SK-N-SH (cell line): ENCODE results near the gene NID1. TPM values are rescaled to one million over a fixed set of nuclear protein-coding genes. Genes with fewer than 3 reads are reported as not detected.

Experiments used
- CTCF ChIA-PET: fragments of 300-600, 350-600 bp; formaldehyde crosslinking; extraction: SDS; loops from one replicate; lab custom pipeline; 2021; lab: Yijun Ruan, JAX
- POLR2A ChIA-PET: fragments of 350-600 bp; sonication (Branson Sonifier 250); formaldehyde crosslinking; extraction: SDS; loops from one replicate; lab custom pipeline; 2020; ENCODE audit warnings: antibody characterized with exemption, inconsistent platforms; lab: Yijun Ruan, JAX
- DNase-seq: peaks from one replicate; pipeline ENCODE4 v3.0.0; 2012
- H2AFZ ChIP-seq: fragments of 200-600 bp; sonication (generic); 2 replicates; pipeline ENCODE4 v1.8.1; 2016; ENCODE audit warnings: antibody characterized with exemption, mild to moderate bottlenecking, low read depth
- H3F3A ChIP-seq: fragments of 200-600 bp; sonication (generic); replicated peaks from 2 replicates; pipeline ENCODE3; 2016; ENCODE audit warnings: antibody characterized with exemption, mild to moderate bottlenecking; ENCODE audit not compliant: insufficient read depth
- H3K27ac ChIP-seq, 2 experiments: fragments of 200-500 bp in 1 of 2; fragments of 200-600 bp in 1 of 2; sonication (Bioruptor generic) in 1 of 2; sonication (generic), shearing (Covaris generic) in 1 of 2; 2 replicates each; pipeline versions ENCODE4 v1.5.1 to v1.6.1; 2014 to 2016; ENCODE audit warnings: low read depth in 2 of 2, inconsistent platforms in 1 of 2, low read length in 1 of 2, mild to moderate bottlenecking in 1 of 2, mixed read lengths in 1 of 2
- H3K27me3 ChIP-seq: fragments of 200-600 bp; sonication (generic), shearing (Covaris generic); 2 replicates; pipeline ENCODE4 v1.6.1; 2016; ENCODE audit warnings: mixed run types; ENCODE audit not compliant: insufficient read depth
- H3K36me3 ChIP-seq, 2 experiments: fragments of 200-500 bp in 1 of 2; fragments of 200-600 bp in 1 of 2; sonication (Bioruptor generic) in 1 of 2; sonication (generic) in 1 of 2; replicated peaks in 1 of 2; 2 replicates each; pipeline versions ENCODE3 to v1.5.1; 2014 to 2016; ENCODE audit warnings: low read length in 1 of 2, mild to moderate bottlenecking in 1 of 2; ENCODE audit not compliant: insufficient read depth in 2 of 2, control insufficient read depth in 1 of 2
- H3K4me1 ChIP-seq, 2 experiments: fragments of 200-500 bp in 1 of 2; fragments of 200-600 bp in 1 of 2; sonication (Bioruptor generic) in 1 of 2; sonication (generic), shearing (Covaris generic) in 1 of 2; 2 replicates each; pipeline versions ENCODE4 v1.5.1 to v1.6.1; 2014 to 2016; ENCODE audit warnings: low read depth in 1 of 2, low read length in 1 of 2, mixed run types in 1 of 2; ENCODE audit not compliant: insufficient read depth in 2 of 2, control insufficient read depth in 1 of 2
- H3K4me2 ChIP-seq: fragments of 200-600 bp; sonication (generic), shearing (Covaris generic); 2 replicates; pipeline ENCODE4 v1.6.1; 2017; ENCODE audit warnings: mixed run types
- H3K4me3 ChIP-seq, 2 experiments: fragments of 200-500 bp in 1 of 2; fragments of 200-600 bp in 1 of 2; sonication (Bioruptor generic) in 1 of 2; sonication (generic), shearing (Covaris generic) in 1 of 2; 2 replicates each; pipeline versions ENCODE4 v1.5.1 to v1.8.1; 2014 to 2016; ENCODE audit warnings: low read depth in 2 of 2, inconsistent platforms in 1 of 2, low read length in 1 of 2, mild to moderate bottlenecking in 1 of 2, mixed read lengths in 1 of 2, moderate library complexity in 1 of 2
- H3K79me2 ChIP-seq: fragments of 200-600 bp; sonication (generic); 2 replicates; pipeline ENCODE4 v1.8.1; 2017; ENCODE audit warnings: mild to moderate bottlenecking; ENCODE audit not compliant: insufficient read depth
- H3K9ac ChIP-seq: fragments of 200-600 bp; sonication (generic); 2 replicates; pipeline ENCODE4 v1.6.1; 2017; ENCODE audit warnings: mixed run types
- H3K9me2 ChIP-seq: fragments of 200-600 bp; sonication (generic); 2 replicates; pipeline ENCODE4 v1.6.1; 2017; ENCODE audit warnings: mixed run types
- H3K9me3 ChIP-seq: fragments of 200-600 bp; sonication (generic); 2 replicates; pipeline ENCODE4 v1.6.1; 2017; ENCODE audit warnings: mixed run types, mild to moderate bottlenecking, moderate library complexity
- H4K20me1 ChIP-seq: fragments of 200-600 bp; sonication (generic); 2 replicates; pipeline ENCODE4 v1.6.1; 2017; ENCODE audit warnings: mild to moderate bottlenecking, mixed run types; ENCODE audit not compliant: insufficient read depth
- ELF1 ChIP-seq: IDR thresholded peaks from 2 replicates; pipeline ENCODE4 v1.4.0; 2012
- EP300 ChIP-seq, 2 experiments: IDR thresholded peaks; 2 replicates each; pipeline versions ENCODE4 v1.4.0 to v1.6.1; 2012; ENCODE audit warnings: borderline replicate concordance in 1 of 2, low read depth in 1 of 2, low read length in 1 of 2
- EZH2phosphoT487 ChIP-seq: fragments of 200-600 bp; sonication (generic); IDR thresholded peaks from 2 replicates; pipeline ENCODE4 v1.6.1; 2017; ENCODE audit warnings: low read depth, mixed run types, mild to moderate bottlenecking, antibody characterized with exemption, moderate library complexity, borderline replicate concordance
- FOSL2 ChIP-seq: IDR thresholded peaks from 2 replicates; pipeline ENCODE4 v1.4.0; 2012; ENCODE audit warnings: low read depth, mild to moderate bottlenecking, moderate library complexity, borderline replicate concordance
- FOXJ3 ChIP-seq: sonication (generic); formaldehyde crosslinking; IDR thresholded peaks from 2 replicates; pipeline ENCODE4 v1.5.1; 2020; ENCODE audit warnings: mild to moderate bottlenecking, missing genetic modification reagents
- FOXM1 ChIP-seq: IDR thresholded peaks from 2 replicates; pipeline ENCODE4 v1.4.0; 2012; ENCODE audit warnings: low read depth, mild to moderate bottlenecking
- GATA2 ChIP-seq: sonication (generic); formaldehyde crosslinking; IDR thresholded peaks from 2 replicates; pipeline ENCODE4 v1.5.0; 2020; ENCODE audit warnings: mild to moderate bottlenecking, missing genetic modification reagents
- JUND ChIP-seq: IDR thresholded peaks from 2 replicates; pipeline ENCODE4 v1.4.0; 2012
- MEF2A ChIP-seq: IDR thresholded peaks from 2 replicates; pipeline ENCODE4 v1.4.0; 2012; ENCODE audit warnings: low read depth, borderline replicate concordance
- NFIC ChIP-seq: IDR thresholded peaks from 2 replicates; pipeline ENCODE4 v1.4.0; 2012; ENCODE audit warnings: borderline replicate concordance
- NRF1 ChIP-seq: IDR thresholded peaks from 2 replicates; pipeline ENCODE4 v1.6.1; 2012; ENCODE audit warnings: low read depth, mild to moderate bottlenecking, low read length
- RAD21 ChIP-seq: IDR thresholded peaks from 2 replicates; pipeline ENCODE4 v1.6.1; 2012; ENCODE audit warnings: mild to moderate bottlenecking, low read length
- RCOR1 ChIP-seq: fragments of 150-350 bp; IDR thresholded peaks from 2 replicates; pipeline ENCODE4 v1.6.1; 2017; ENCODE audit warnings: antibody characterized with exemption, low read length
- RFX5 ChIP-seq: IDR thresholded peaks from 2 replicates; pipeline ENCODE4 v1.6.1; 2012; ENCODE audit warnings: mild to moderate bottlenecking, improper control_type of control experiment, low read length
- SIN3A ChIP-seq: IDR thresholded peaks from 2 replicates; pipeline ENCODE4 v1.6.1; 2012; ENCODE audit warnings: low read depth, mild to moderate bottlenecking, low read length, moderate library complexity, borderline replicate concordance
- TEAD4 ChIP-seq: IDR thresholded peaks from 2 replicates; pipeline ENCODE4 v1.4.0; 2012; ENCODE audit warnings: mild to moderate bottlenecking, borderline replicate concordance; ENCODE audit not compliant: insufficient read depth
- WGBS: methylation state at CpG from one replicate; pipeline ENCODE4 v1.1.6; 2017; ENCODE audit warnings: low lambda C conversion rate; 5-methylcytosine and 5-hydroxymethylcytosine counted together
- polyA plus RNA-seq, 3 experiments: library from polyadenylated mRNA; depleted of rRNA; stranded (reverse); fragments of >200 nt; gene quantifications; 2 replicates each; pipeline ENCODE4 v1.2.3, GENCODE V29; 2012
- TF ChIP-seq, protein P1 (sequence below): fragments of 200-600 bp; sonication (generic); IDR thresholded peaks from 2 replicates; pipeline ENCODE4 v1.6.1; 2017; ENCODE audit warnings: antibody characterized with exemption, mild to moderate bottlenecking, moderate library complexity
- TF ChIP-seq, protein P2 (sequence below): IDR thresholded peaks from 2 replicates; pipeline ENCODE4 v1.4.0; 2012; ENCODE audit warnings: low read depth, borderline replicate concordance
- TF ChIP-seq, protein P3 (sequence below): IDR thresholded peaks from 2 replicates; pipeline ENCODE4; 2012
- TF ChIP-seq, protein P4 (sequence below): IDR thresholded peaks from 2 replicates; pipeline ENCODE4 v1.4.0; 2012; ENCODE audit warnings: low read depth, borderline replicate concordance

Gene NID1
- polyA plus RNA-seq, 1 of the 3 experiments (the other 2 are of a cell fraction), result 74.3 TPM

DNA sequence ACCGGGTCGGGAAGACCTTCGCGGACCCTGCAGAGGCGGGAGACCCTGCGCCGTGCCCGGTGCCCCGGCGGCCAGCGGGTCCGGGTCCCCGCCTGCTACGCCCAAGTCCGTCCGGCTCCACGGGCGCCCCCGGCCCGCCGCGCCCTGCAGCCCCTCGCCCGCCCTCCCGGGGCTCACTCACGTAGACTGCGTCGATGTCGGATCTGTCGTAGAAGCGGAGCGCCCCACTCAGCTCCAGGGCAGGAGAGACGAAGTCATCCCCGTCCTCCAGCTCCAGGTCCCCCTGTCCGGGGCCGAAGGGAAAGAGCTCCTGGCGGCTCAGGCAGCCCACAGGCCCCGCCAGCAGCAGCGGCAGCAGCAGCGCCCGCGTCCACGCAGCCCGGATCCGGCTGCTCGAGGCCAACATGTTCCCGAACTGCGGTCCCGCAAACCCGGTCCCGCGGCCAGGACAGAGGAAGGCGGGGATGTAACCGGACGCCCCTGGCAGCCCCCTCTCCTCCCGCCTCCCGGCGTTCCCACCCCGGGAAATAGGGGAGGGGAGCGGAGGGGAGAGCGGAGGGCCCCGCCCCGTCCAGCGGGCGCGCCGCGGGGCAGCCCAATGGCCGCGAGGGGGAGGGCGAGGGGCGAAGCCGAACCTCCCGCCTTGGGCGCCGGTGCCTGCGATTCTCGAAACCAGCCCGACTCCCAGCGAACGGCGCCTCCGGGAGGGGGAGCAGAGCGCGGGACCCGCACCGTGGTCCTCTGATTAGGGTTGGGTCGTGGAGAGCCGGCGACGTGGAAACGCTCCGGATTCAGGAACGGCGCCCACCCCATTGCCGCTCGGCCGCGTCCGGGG lies at the start of gene NID1 (continued):
- TF ChIP-seq RCOR1 (no peak), RFX5 (no peak), SIN3A (no peak), RAD21 (no peak), GATA2 (no peak), FOXJ3 (CRISPR knock-in tag) (no peak), JUND (no peak), NRF1 (no peak), FOSL2 (no peak; the same call in 1 of the 2 replicates), EZH2phosphoT487 (no peak), EP300 (IDR thresholded peaks at IDR 0.05; ENCODE audit: borderline replicate concordance in 1 of 2, low read depth in 1 of 2, low read length in 1 of 2) (0 out of 4 replicates have a peak, but pooled peaks of 1 of the 2 experiments have one; percentile 24), ELF1 (0 out of 2 replicates have a peak, but pooled peaks have one; percentile 37)
- TF ChIP-seq, protein P1, sequence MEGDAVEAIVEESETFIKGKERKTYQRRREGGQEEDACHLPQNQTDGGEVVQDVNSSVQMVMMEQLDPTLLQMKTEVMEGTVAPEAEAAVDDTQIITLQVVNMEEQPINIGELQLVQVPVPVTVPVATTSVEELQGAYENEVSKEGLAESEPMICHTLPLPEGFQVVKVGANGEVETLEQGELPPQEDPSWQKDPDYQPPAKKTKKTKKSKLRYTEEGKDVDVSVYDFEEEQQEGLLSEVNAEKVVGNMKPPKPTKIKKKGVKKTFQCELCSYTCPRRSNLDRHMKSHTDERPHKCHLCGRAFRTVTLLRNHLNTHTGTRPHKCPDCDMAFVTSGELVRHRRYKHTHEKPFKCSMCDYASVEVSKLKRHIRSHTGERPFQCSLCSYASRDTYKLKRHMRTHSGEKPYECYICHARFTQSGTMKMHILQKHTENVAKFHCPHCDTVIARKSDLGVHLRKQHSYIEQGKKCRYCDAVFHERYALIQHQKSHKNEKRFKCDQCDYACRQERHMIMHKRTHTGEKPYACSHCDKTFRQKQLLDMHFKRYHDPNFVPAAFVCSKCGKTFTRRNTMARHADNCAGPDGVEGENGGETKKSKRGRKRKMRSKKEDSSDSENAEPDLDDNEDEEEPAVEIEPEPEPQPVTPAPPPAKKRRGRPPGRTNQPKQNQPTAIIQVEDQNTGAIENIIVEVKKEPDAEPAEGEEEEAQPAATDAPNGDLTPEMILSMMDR, result peak; percentile 18; the same call in 1 of the 2 replicates
- TF ChIP-seq, protein P2, sequence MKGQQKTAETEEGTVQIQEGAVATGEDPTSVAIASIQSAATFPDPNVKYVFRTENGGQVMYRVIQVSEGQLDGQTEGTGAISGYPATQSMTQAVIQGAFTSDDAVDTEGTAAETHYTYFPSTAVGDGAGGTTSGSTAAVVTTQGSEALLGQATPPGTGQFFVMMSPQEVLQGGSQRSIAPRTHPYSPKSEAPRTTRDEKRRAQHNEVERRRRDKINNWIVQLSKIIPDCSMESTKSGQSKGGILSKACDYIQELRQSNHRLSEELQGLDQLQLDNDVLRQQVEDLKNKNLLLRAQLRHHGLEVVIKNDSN, result no peak
- TF ChIP-seq, protein P3, sequence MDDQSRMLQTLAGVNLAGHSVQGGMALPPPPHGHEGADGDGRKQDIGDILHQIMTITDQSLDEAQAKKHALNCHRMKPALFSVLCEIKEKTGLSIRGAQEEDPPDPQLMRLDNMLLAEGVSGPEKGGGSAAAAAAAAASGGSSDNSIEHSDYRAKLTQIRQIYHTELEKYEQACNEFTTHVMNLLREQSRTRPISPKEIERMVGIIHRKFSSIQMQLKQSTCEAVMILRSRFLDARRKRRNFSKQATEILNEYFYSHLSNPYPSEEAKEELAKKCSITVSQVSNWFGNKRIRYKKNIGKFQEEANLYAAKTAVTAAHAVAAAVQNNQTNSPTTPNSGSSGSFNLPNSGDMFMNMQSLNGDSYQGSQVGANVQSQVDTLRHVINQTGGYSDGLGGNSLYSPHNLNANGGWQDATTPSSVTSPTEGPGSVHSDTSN, result peak; percentile 34; the same call in 1 of the 2 replicates

- no peaks in the 10 kb centered on the region for H3K9me2 ChIP-seq
- no peak for DNase-seq
- CTCF ChIA-PET, result interaction anchor here (1.1 to 1.4 kb wide), 2 partner anchors 10 to 338 kb away, joined by 3 read pairs; no protein-coding TSS in a partner anchor
- no peaks in the 10 kb centered on the region for H3K36me3 ChIP-seq
- H3K9me3 ChIP-seq, result no peaks in the 10 kb centered on the region
- H3F3A ChIP-seq, result no peaks in the 10 kb centered on the region
- no peak overlapping the region for H2AFZ ChIP-seq
- no peak overlapping the region for H3K4me2 ChIP-seq
- no peaks in the 10 kb centered on the region for H3K79me2 ChIP-seq
- no peak overlapping the region for H3K27ac ChIP-seq
- no peaks in the 10 kb centered on the region for H4K20me1 ChIP-seq
- no peak overlapping the region for H3K9ac ChIP-seq
- POLR2A ChIA-PET, result no interaction called here
- peaks cover 0 to 5% of the 10 kb centered on the region in 2 experiments; a peak in 1 of 4 replicates for H3K4me1 ChIP-seq
- 83% methylated on average over 5 of the region's 5 CpGs for WGBS
- H3K4me3 ChIP-seq, result no peak overlapping the region
- H3K27me3 ChIP-seq, result no peaks in the 10 kb centered on the region
- no peak for TF ChIP-seq MEF2A
- TF ChIP-seq FOXM1, result no peak
- TF ChIP-seq, protein P4, sequence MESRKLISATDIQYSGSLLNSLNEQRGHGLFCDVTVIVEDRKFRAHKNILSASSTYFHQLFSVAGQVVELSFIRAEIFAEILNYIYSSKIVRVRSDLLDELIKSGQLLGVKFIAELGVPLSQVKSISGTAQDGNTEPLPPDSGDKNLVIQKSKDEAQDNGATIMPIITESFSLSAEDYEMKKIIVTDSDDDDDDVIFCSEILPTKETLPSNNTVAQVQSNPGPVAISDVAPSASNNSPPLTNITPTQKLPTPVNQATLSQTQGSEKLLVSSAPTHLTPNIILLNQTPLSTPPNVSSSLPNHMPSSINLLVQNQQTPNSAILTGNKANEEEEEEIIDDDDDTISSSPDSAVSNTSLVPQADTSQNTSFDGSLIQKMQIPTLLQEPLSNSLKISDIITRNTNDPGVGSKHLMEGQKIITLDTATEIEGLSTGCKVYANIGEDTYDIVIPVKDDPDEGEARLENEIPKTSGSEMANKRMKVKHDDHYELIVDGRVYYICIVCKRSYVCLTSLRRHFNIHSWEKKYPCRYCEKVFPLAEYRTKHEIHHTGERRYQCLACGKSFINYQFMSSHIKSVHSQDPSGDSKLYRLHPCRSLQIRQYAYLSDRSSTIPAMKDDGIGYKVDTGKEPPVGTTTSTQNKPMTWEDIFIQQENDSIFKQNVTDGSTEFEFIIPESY, result no peak
- TF ChIP-seq EZH2phosphoT487, result no peak
- TF ChIP-seq TEAD4, result no peak
- no peak for TF ChIP-seq GATA2
- no peak for TF ChIP-seq RCOR1
- TF ChIP-seq NFIC, result no peak
- TF ChIP-seq, protein P2, result no peak
- no peak for TF ChIP-seq FOSL2
Observed at GRCh38 chr1:236114076-236114747, 49.3 kb upstream of the NID1 start.
